ENCODE data around the gene ODAD3. TPM values are rescaled to one million over a fixed set of nuclear protein-coding genes. Genes with fewer than 3 reads are reported as not detected.
A peak's percentile ranks its signal among the peaks of the same experiment; 100 is the strongest.

Gene ODAD3
- total RNA-seq, 1 donor from 2014 or later = not detected

GRCh38 chr19:11480715-11481533 is 46.0 kb upstream of the ODAD3 start, which contains the start of gene ELAVL3:
ELAVL3 (minus strand) TSS chr19:11481046; CDS start chr19:11480608, 438 bp downstream.
- intact Hi-C loops (cut with DNase I) = no loop called here
- Histone ChIP-seq H3K27me3 (peaks cover 24% of the 10 kb centered on the region), H3K9me3 (no peaks in the 10 kb centered on the region), H3K27ac (no peak within 1 kb of the TSS), H3K4me1 (peaks cover 3 to 9% of the 10 kb centered on the region in 2 donors), H3K36me3 (peaks cover 6 to 15% of the 10 kb centered on the region in 2 donors), H3K4me3 (peak within 1 kb of the TSS in 1 of 2 donors; percentile 44)
- no peak for TF ChIP-seq CTCF (IDR thresholded peaks at IDR 0.05)
- DNase-seq (ENCODE audit: low spot score in 2 of 2) = no peak

- peak overlapping the region in 1 of 2 donors; percentile 40 for H3K4me3 ChIP-seq
- intact Hi-C loops (cut with DNase I) = no loop called here
- DNase-seq (ENCODE audit: low spot score in 2 of 2) = no peak
These were observed 45.2 kb upstream of the ODAD3 start for GRCh38 chr19:11479898-11480714.

GRCh38 chr19:11479090-11479897 is 44.4 kb upstream of the ODAD3 start:
- Histone ChIP-seq H3K4me3 (peak overlapping the region in 1 of 2 donors; percentile 40), H3K27ac (no peak overlapping the region), H3K9me3 (no peaks in the 10 kb centered on the region), H3K36me3 (peaks cover 6 to 11% of the 10 kb centered on the region in 2 donors), H3K27me3 (peaks cover 24% of the 10 kb centered on the region), H3K4me1 (peaks cover 3 to 9% of the 10 kb centered on the region in 2 donors)
- intact Hi-C loops (cut with DNase I) = no loop called here
- DNase-seq (ENCODE audit: low spot score in 2 of 2) = no peak
- no peak for TF ChIP-seq CTCF (IDR thresholded peaks at IDR 0.05)

More at GRCh38 chr19:11479898-11480714, 45.2 kb upstream of the ODAD3 start:
- Histone ChIP-seq H3K9me3 (no peaks in the 10 kb centered on the region), H3K27ac (no peak overlapping the region), H3K27me3 (peaks cover 24% of the 10 kb centered on the region), H3K36me3 (peaks cover 6 to 15% of the 10 kb centered on the region in 2 donors), H3K4me1 (peaks cover 3 to 9% of the 10 kb centered on the region in 2 donors)
- no peak for TF ChIP-seq CTCF (IDR thresholded peaks at IDR 0.05)

- H3K27me3 ChIP-seq = peaks cover 24% of the 10 kb centered on the region
- no peak for DNase-seq (ENCODE audit: low spot score in 2 of 2)
- H3K9me3 ChIP-seq = no peaks in the 10 kb centered on the region
- no peak for TF ChIP-seq CTCF (IDR thresholded peaks at IDR 0.05)
- intact Hi-C loops (cut with DNase I) = no loop called here
- no peak overlapping the region for H3K27ac ChIP-seq
- H3K4me1 ChIP-seq = peaks cover 3 to 9% of the 10 kb centered on the region in 2 donors
- H3K36me3 ChIP-seq = peaks cover under 1 to 2% of the 10 kb centered on the region in 2 donors
- H3K4me3 ChIP-seq = no peak overlapping the region
These were observed 43.5 kb upstream of the ODAD3 start for GRCh38 chr19:11478167-11479089.

Measured in ascending aorta (tissue), 2 donors.